NCI-H510A treated with DMSO at 0.1 percent for 48 hours (cell line): ENCODE measurements around the gene ENDOV.
A peak's percentile ranks its signal among the peaks of the same experiment; 100 is the strongest.

ENCODE experiments used
- DNase-seq: peaks from one replicate; lab custom pipeline; 2025; lab: John Stamatoyannopoulos, UW

The ENDOV gene

DNA sequence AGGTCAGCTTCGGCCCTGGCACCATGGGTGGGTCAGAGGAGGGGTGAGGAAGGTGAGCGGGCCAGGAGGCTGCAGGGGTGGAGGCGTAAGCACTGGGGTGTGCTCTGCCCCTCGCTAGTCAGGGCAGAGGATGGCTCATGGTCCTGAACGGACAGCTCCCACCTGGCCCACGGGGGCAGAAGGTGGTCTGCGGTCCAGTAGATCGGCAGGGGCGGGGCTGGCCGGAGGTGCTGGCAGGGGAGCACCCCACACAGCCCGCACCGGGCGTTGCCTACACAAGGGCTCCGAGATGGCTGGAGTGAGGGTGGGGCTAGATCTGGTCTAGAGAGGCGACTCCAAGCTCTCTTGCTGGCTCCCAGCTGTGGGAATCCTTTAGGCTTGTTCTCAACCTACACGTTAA, 53.3 kb downstream of the ENDOV start:
- no peak for DNase-seq

GRCh38 chr17:80468781-80469493, 54.0 kb downstream of the ENDOV start:
- no peak for DNase-seq

DNA sequence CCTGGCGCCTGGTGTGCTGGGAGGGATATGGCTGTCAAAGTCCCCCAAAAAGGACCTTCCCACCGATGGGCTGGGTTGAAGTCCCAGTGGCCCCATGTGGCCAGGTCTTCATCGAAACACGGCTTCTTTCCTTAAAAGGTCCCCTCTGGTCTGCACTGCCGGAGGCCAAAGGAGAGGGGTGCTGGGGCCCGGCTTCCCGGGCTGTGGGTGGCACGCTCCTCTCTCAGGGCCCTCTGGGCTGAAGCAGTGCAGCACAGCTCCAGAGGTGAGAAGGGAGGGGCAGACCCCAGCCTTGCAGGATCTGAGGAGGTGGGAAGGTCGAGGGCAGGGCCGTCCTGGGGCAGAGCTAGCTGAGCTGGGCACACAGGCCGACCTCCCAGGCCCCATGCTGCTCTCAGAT, 54.7 kb downstream of the ENDOV start:
- no peak for DNase-seq

GRCh38 chr17:80470603-80471002, 55.6 kb downstream of the ENDOV start:
- no peak for DNase-seq

DNA sequence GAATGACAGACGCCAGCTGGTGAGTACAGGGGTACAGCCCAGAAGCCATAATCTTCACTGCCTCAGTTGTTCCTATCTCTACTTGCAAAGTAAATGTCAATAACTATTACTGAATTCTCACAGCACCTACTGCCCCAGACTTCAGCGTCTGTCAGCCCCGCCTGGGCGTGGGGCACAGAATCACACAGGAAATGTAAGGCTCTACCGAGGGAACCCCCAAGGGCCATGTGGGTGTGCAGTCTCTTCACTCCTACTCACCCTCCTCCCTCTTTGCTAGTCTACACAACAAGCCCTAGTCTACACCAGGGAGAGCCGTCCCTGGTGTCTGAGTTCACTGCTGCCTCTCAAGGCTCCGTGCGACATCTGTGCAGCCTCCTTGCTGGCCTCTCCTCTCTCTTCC, 57.0 kb downstream of the ENDOV start:
- no peak for DNase-seq

DNA sequence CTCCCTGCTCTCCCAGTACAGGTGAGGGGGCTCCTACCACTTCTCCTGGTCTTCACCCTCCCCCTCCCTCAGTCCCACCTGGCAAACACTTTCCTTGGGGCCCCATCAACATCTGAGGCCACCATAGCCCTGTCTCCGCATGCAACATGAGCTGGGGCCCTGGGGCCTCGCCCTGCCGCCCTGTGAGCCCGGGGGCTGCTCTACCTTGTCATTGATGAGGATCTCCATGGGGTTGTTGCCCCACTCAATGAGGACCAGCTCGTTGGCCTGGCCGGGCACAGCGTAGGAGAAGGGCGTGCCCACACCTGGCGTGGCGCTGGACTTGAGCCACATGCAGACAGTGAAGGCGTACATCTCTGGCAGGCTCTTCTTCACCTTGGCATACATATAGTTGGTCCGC, 58.0 kb downstream of the ENDOV start:
- no peak for DNase-seq

- no peak for DNase-seq
Observed at GRCh38 chr17:80473701-80474100, 58.7 kb downstream of the ENDOV start.

GRCh38 chr17:80474231-80474960, 59.4 kb downstream of the ENDOV start:
- peak; percentile 23 for DNase-seq

DNA sequence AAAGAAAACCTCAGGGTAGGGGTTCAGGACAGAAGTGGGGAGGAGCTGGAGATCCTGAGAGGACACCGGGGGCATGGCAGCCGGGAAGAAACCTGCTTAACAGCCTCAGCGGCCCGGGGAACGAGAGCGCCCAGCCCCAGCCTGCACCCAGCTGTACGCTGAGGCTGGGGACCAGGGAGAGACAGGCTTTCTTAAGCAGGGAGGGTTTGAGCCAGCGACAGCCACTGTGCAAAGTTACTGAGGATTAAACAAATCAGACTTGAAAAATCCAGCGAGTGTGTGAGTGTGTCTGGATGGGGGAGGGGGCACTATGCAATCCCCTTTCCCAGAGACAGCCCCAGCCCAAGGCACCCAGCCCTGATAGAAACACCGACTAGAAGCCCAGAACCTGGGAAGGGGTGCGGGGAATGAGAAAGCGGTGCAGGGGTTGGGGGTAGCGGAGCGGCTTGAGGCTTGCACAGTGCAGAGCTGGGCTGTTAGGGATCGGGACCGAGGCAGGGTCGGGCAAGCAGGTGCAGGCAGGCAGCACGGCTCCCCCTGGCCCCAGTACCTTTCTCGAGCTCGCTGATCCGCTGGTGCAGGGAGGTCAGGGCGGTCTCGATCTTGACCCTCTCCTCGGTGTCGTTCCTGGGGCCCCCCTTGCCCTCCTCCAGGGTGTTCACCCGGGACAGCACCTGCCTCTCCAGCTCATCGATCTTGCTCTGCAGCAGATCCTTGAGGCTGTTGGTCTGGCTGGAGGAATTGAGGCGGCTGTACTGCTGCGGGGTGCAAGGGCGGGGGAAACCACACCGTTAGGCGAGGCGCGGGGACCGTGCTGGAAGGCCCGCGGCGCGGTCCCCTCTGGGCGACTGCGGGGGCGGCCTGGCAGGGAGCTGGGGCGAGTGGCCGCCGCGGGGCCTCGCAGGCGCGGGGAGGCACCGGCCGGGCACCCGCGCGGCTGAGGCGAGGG, 60.3 kb downstream of the ENDOV start:
- DNase-seq = peak; percentile 27

- peak; percentile 59 for DNase-seq
Observed at GRCh38 chr17:80475910-80476876, 61.2 kb downstream of the ENDOV start, which contains the start of gene NPTX1. NPTX1 (minus strand) TSS chr17:80476607; CDS start chr17:80476446, 161 bp downstream.

GRCh38 chr17:80476877-80477646, 62.1 kb downstream of the ENDOV start:
- peak; percentile 44 for DNase-seq

- DNase-seq = peak; percentile 45
Observed at GRCh38 chr17:80477647-80478478, 62.9 kb downstream of the ENDOV start.

- DNase-seq = no peak
Observed at GRCh38 chr17:80478487-80479245, 63.7 kb downstream of the ENDOV start.

DNA sequence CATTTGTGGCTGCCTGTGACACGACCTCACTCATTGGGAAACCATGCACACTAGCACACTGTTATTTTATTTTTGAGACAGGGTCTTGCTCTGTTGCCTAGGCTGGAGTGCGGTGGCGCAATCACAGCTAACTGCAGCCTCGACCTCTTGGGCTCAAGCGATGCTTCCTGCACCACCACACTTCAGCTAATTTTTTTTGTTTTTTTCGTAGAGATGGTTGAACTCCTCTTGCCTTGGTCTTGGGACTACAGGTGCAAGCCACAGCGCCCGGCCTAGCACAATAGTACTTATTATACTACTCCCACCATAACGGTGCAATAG, 64.2 kb downstream of the ENDOV start:
- DNase-seq = no peak

DNA sequence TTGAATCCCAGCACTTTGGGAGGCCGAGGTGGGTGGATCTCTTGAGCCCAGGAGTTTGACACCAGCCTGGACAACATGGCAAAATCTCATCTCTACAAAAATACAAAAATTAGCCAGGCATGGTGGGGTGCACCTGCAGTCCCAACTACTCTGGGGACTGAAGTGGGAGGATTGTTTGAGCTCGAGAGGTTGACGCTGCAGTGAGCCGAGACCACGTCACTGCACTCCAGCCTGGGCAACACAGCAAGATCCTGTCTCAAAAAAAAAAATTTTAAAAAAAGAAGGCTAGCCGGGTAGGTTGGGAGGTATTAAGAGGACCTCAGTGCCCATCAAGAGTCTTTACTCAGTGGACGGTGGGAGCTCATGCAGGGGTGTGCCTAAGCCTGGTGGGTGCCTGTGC, 65.3 kb downstream of the ENDOV start:
- no peak for DNase-seq

GRCh38 chr17:80481284-80482057, 66.5 kb downstream of the ENDOV start:
- DNase-seq = no peak

- DNase-seq = no peak
Observed at GRCh38 chr17:80482058-80482318, 67.0 kb downstream of the ENDOV start.

- no peak for DNase-seq
Observed at GRCh38 chr17:80482555-80483308, 67.8 kb downstream of the ENDOV start.
